ENCODE data around the gene MKKS. TPM values are rescaled to one million over a fixed set of nuclear protein-coding genes. Genes with fewer than 3 reads are reported as not detected.

Gene MKKS
- total and polyA plus RNA-seq, 9 donors: 11.9 to 21.2 (median 19.3) TPM

- Histone ChIP-seq H3K9me3 (replicated peaks; ENCODE audit: control insufficient read depth, low read depth, low read length) (no peaks in the 10 kb centered on the region), H3K27ac (ENCODE audit: low read length) (peak overlapping the region; percentile 3), H3K4me1 (ENCODE audit: control insufficient read depth, insufficient read depth, low read length) (peaks cover 28% of the 10 kb centered on the region), H3K27me3 (ENCODE audit: control insufficient read depth, insufficient read depth, low read length) (no peaks in the 10 kb centered on the region), H3K36me3 (ENCODE audit: control insufficient read depth, insufficient read depth, low read length) (no peaks in the 10 kb centered on the region), H3K4me3 (ENCODE audit: low read length) (no peak overlapping the region)
- WGBS (ENCODE audit: insufficient coverage): 80% methylated on average over 2 of the region's 2 CpGs
- no peak for DNase-seq
Measured at GRCh38 chr20:10472871-10473270, 38.8 kb upstream of the MKKS start.

- Histone ChIP-seq H3K4me1 (ENCODE audit: control insufficient read depth, insufficient read depth, low read length) (peaks cover 30% of the 10 kb centered on the region), H3K36me3 (ENCODE audit: control insufficient read depth, insufficient read depth, low read length) (no peaks in the 10 kb centered on the region), H3K27ac (ENCODE audit: low read length) (no peak overlapping the region), H3K27me3 (ENCODE audit: control insufficient read depth, insufficient read depth, low read length) (no peaks in the 10 kb centered on the region), H3K9me3 (replicated peaks; ENCODE audit: control insufficient read depth, low read depth, low read length) (no peaks in the 10 kb centered on the region), H3K4me3 (ENCODE audit: low read length) (no peak overlapping the region)
- WGBS (ENCODE audit: insufficient coverage): 100% methylated on average over 2 of the region's 6 CpGs
- DNase-seq: no peak
Measured at GRCh38 chr20:10470276-10470675, 36.3 kb upstream of the MKKS start.

GRCh38 chr20:10469599-10469998 lies 35.6 kb upstream of the MKKS start:
- DNase-seq: peak; percentile 97
- no CpG with 5 or more reads among the region's 7 CpGs for WGBS (ENCODE audit: insufficient coverage)
- Histone ChIP-seq H3K4me3 (ENCODE audit: low read length) (no peak overlapping the region), H3K36me3 (ENCODE audit: control insufficient read depth, insufficient read depth, low read length) (no peaks in the 10 kb centered on the region), H3K27ac (ENCODE audit: low read length) (peak overlapping the region; percentile 23), H3K27me3 (ENCODE audit: control insufficient read depth, insufficient read depth, low read length) (no peaks in the 10 kb centered on the region), H3K4me1 (ENCODE audit: control insufficient read depth, insufficient read depth, low read length) (peaks cover 28% of the 10 kb centered on the region), H3K9me3 (replicated peaks; ENCODE audit: control insufficient read depth, low read depth, low read length) (no peaks in the 10 kb centered on the region)

- H3K4me3 ChIP-seq (ENCODE audit: low read length): no peak overlapping the region
- no peaks in the 10 kb centered on the region for H3K9me3 ChIP-seq (replicated peaks; ENCODE audit: control insufficient read depth, low read depth, low read length)
- peaks cover 26% of the 10 kb centered on the region for H3K4me1 ChIP-seq (ENCODE audit: control insufficient read depth, insufficient read depth, low read length)
- DNase-seq: no peak
- no peaks in the 10 kb centered on the region for H3K36me3 ChIP-seq (ENCODE audit: control insufficient read depth, insufficient read depth, low read length)
- H3K27me3 ChIP-seq (ENCODE audit: control insufficient read depth, insufficient read depth, low read length): no peaks in the 10 kb centered on the region
- WGBS (ENCODE audit: insufficient coverage): 89% methylated on average over 1 of the region's 2 CpGs
- no peak overlapping the region for H3K27ac ChIP-seq (ENCODE audit: low read length)
Measured at GRCh38 chr20:10469056-10469455, 35.0 kb upstream of the MKKS start.

GRCh38 chr20:10468340-10468845 lies 34.4 kb upstream of the MKKS start:
- Histone ChIP-seq H3K4me1 (ENCODE audit: control insufficient read depth, insufficient read depth, low read length) (peaks cover 26% of the 10 kb centered on the region), H3K36me3 (ENCODE audit: control insufficient read depth, insufficient read depth, low read length) (no peaks in the 10 kb centered on the region), H3K27me3 (ENCODE audit: control insufficient read depth, insufficient read depth, low read length) (no peaks in the 10 kb centered on the region), H3K27ac (ENCODE audit: low read length) (peak overlapping the region; percentile 86), H3K9me3 (replicated peaks; ENCODE audit: control insufficient read depth, low read depth, low read length) (no peaks in the 10 kb centered on the region), H3K4me3 (ENCODE audit: low read length) (no peak overlapping the region)
- DNase-seq: no peak
- WGBS (ENCODE audit: insufficient coverage): 27% methylated on average over 1 of the region's 2 CpGs

- 18% methylated on average over 2 of the region's 3 CpGs for WGBS (ENCODE audit: insufficient coverage)
- DNase-seq: peak; percentile 63
- Histone ChIP-seq H3K27ac (ENCODE audit: low read length) (peak overlapping the region; percentile 86), H3K27me3 (ENCODE audit: control insufficient read depth, insufficient read depth, low read length) (no peaks in the 10 kb centered on the region), H3K4me1 (ENCODE audit: control insufficient read depth, insufficient read depth, low read length) (peaks cover 24% of the 10 kb centered on the region), H3K9me3 (replicated peaks; ENCODE audit: control insufficient read depth, low read depth, low read length) (no peaks in the 10 kb centered on the region), H3K36me3 (ENCODE audit: control insufficient read depth, insufficient read depth, low read length) (no peaks in the 10 kb centered on the region), H3K4me3 (ENCODE audit: low read length) (no peak overlapping the region)
Measured at GRCh38 chr20:10467681-10468339, 33.8 kb upstream of the MKKS start.

- Histone ChIP-seq H3K9me3 (replicated peaks; ENCODE audit: control insufficient read depth, low read depth, low read length) (no peaks in the 10 kb centered on the region), H3K27ac (ENCODE audit: low read length) (peak overlapping the region; percentile 86), H3K4me3 (ENCODE audit: low read length) (no peak overlapping the region), H3K4me1 (ENCODE audit: control insufficient read depth, insufficient read depth, low read length) (peaks cover 24% of the 10 kb centered on the region), H3K27me3 (ENCODE audit: control insufficient read depth, insufficient read depth, low read length) (no peaks in the 10 kb centered on the region), H3K36me3 (ENCODE audit: control insufficient read depth, insufficient read depth, low read length) (no peaks in the 10 kb centered on the region)
- DNase-seq: peak; percentile 44
- no CpG with 5 or more reads among the region's 3 CpGs for WGBS (ENCODE audit: insufficient coverage)
Measured at GRCh38 chr20:10466855-10467254, 32.8 kb upstream of the MKKS start.

GRCh38 chr20:10466325-10466724 lies 32.3 kb upstream of the MKKS start:
- peak overlapping the region; percentile 5 for H3K4me3 ChIP-seq (ENCODE audit: low read length)
- no peaks in the 10 kb centered on the region for H3K36me3 ChIP-seq (ENCODE audit: control insufficient read depth, insufficient read depth, low read length)
- 20% methylated on average over 2 of the region's 4 CpGs for WGBS (ENCODE audit: insufficient coverage)
- no peaks in the 10 kb centered on the region for H3K9me3 ChIP-seq (replicated peaks; ENCODE audit: control insufficient read depth, low read depth, low read length)
- no peaks in the 10 kb centered on the region for H3K27me3 ChIP-seq (ENCODE audit: control insufficient read depth, insufficient read depth, low read length)
- peaks cover 24% of the 10 kb centered on the region for H3K4me1 ChIP-seq (ENCODE audit: control insufficient read depth, insufficient read depth, low read length)
- H3K27ac ChIP-seq (ENCODE audit: low read length): peak overlapping the region; percentile 86
- peak; percentile 93 for DNase-seq

GRCh38 chr20:10465135-10465534 lies 31.1 kb upstream of the MKKS start:
- whole genome bisulfite sequencing (ENCODE audit: insufficient coverage): no CpG with 5 or more reads among the region's 3 CpGs
- Histone ChIP-seq H3K4me3 (ENCODE audit: low read length) (no peak overlapping the region), H3K4me1 (ENCODE audit: control insufficient read depth, insufficient read depth, low read length) (peaks cover 24% of the 10 kb centered on the region), H3K9me3 (replicated peaks; ENCODE audit: control insufficient read depth, low read depth, low read length) (no peaks in the 10 kb centered on the region), H3K36me3 (ENCODE audit: control insufficient read depth, insufficient read depth, low read length) (no peaks in the 10 kb centered on the region), H3K27me3 (ENCODE audit: control insufficient read depth, insufficient read depth, low read length) (no peaks in the 10 kb centered on the region), H3K27ac (ENCODE audit: low read length) (no peak overlapping the region)
- no peak for DNase-seq

GRCh38 chr20:10463622-10464021 lies 29.6 kb upstream of the MKKS start:
- H3K4me1 ChIP-seq (ENCODE audit: control insufficient read depth, insufficient read depth, low read length): peaks cover 16% of the 10 kb centered on the region
- WGBS (ENCODE audit: insufficient coverage): no CpG with 5 or more reads among the region's 2 CpGs
- H3K4me3 ChIP-seq (ENCODE audit: low read length): no peak overlapping the region
- H3K9me3 ChIP-seq (replicated peaks; ENCODE audit: control insufficient read depth, low read depth, low read length): no peaks in the 10 kb centered on the region
- H3K27me3 ChIP-seq (ENCODE audit: control insufficient read depth, insufficient read depth, low read length): no peaks in the 10 kb centered on the region
- no peak for DNase-seq
- no peaks in the 10 kb centered on the region for H3K36me3 ChIP-seq (ENCODE audit: control insufficient read depth, insufficient read depth, low read length)
- H3K27ac ChIP-seq (ENCODE audit: low read length): no peak overlapping the region

- Histone ChIP-seq H3K27ac (ENCODE audit: low read length) (no peak overlapping the region), H3K9me3 (replicated peaks; ENCODE audit: control insufficient read depth, low read depth, low read length) (no peaks in the 10 kb centered on the region), H3K4me1 (ENCODE audit: control insufficient read depth, insufficient read depth, low read length) (peaks cover 10% of the 10 kb centered on the region), H3K4me3 (ENCODE audit: low read length) (no peak overlapping the region), H3K27me3 (ENCODE audit: control insufficient read depth, insufficient read depth, low read length) (no peaks in the 10 kb centered on the region), H3K36me3 (ENCODE audit: control insufficient read depth, insufficient read depth, low read length) (no peaks in the 10 kb centered on the region)
- no peak for DNase-seq
Measured at GRCh38 chr20:10462516-10462915, 28.5 kb upstream of the MKKS start.

Data from muscle of leg (tissue), 11 donors.